ENCODE measurements around the gene CRYBG3.

- no peak for TF ChIP-seq CTCF (conservative IDR thresholded peaks at IDR 0.05)
- no peak for TF ChIP-seq ZFX (IDR thresholded peaks at IDR 0.05)
Observed at GRCh38 chr3:97935842-97936241, 114.0 kb downstream of the CRYBG3 start.

All from C4-2B (cell line).